ENCODE results near the gene JAM2.
"Not testable (repeated sequence)": the region's sequence is repeated elsewhere in the genome, so short reads cannot be mapped to it uniquely, and the experiment has no call there.

Gene JAM2

GRCh38 chr21:25625036-25625435 is 14.0 kb upstream of the JAM2 start:
- no peak for TF ChIP-seq Cebpa-rat (IDR thresholded peaks at IDR 0.05)
- Histone ChIP-seq H3K9me3 (replicated peaks in 1 of 11) (no peaks in the 10 kb centered on the region), H3K36me3 (no peaks in the 10 kb centered on the region), H4K20me1 (no peaks in the 10 kb centered on the region), H3K4me2 (no peak overlapping the region), H3K4me3 (no peak overlapping the region), H3K27me3 (no peaks in the 10 kb centered on the region), H3K27ac (no peak overlapping the region), H3K4me1 (no peaks in the 10 kb centered on the region), H3K9ac (no peak overlapping the region)

DNA sequence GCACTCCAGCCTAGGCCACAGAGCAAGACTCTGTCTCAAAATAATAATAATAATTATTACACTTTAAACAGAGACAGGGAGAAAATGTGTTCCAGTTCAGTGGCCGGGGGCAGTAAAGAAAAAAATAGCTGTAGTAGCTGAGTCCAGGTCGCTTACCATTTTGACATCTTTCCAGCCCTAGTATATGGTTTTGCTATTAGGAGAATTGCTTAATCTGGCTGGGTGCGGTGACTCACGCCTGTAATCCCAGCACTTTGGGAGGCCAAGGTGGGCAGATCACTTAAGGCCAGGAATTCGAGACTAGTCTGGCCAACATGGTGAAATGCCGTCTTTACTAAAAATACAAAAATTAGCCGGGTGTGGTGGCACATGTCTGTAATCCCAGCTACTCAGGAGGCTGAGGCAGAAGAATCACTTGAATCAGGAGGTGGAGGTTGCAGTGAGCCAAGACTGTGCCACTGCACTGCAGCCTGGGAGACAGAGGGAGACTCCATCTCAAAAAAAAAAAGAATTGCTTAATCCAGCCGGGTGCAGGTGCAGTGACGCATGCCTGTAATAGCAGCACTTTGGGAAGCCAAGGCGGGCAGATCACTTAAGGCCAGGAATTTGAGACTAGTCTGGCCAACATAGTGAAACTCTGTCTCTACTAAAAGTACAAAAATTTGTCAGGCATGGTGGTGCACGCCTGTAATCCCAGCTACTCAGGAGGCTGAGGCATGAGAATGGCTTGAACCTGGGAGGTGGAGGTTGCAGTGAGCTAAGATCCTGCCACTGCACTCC is 13.1 kb upstream of the JAM2 start:
- not testable (repeated sequence) for H3K9me3 ChIP-seq (replicated peaks in 1 of 11); H3K9ac ChIP-seq; H3K36me3 ChIP-seq; H4K20me1 ChIP-seq; H3K4me2 ChIP-seq; H3K4me3 ChIP-seq; H3K27ac ChIP-seq; H3K4me1 ChIP-seq; H3K27me3 ChIP-seq

- no peaks in the 10 kb centered on the region for H3K27me3 ChIP-seq
- H3K4me1 ChIP-seq = no peaks in the 10 kb centered on the region
- no peaks in the 10 kb centered on the region for H3K36me3 ChIP-seq
- H3K4me3 ChIP-seq = no peak overlapping the region
- H3K9me3 ChIP-seq (replicated peaks in 1 of 11) = no peaks in the 10 kb centered on the region
- H4K20me1 ChIP-seq = no peaks in the 10 kb centered on the region
- H3K4me2 ChIP-seq = no peak overlapping the region
- TF ChIP-seq Cebpa-rat (IDR thresholded peaks at IDR 0.05) = no peak
- no peak overlapping the region for H3K27ac ChIP-seq
- no peak overlapping the region for H3K9ac ChIP-seq
These were observed 12.3 kb upstream of the JAM2 start for GRCh38 chr21:25626757-25627156.

- TF ChIP-seq Cebpa-rat (IDR thresholded peaks at IDR 0.05) = no peak
- H4K20me1 ChIP-seq = no peaks in the 10 kb centered on the region
- no peak overlapping the region for H3K4me3 ChIP-seq
- H3K4me1 ChIP-seq = peaks cover 0 to under 1% (median 0%) of the 10 kb centered on the region in 10 experiments; a peak in 1 of 20 replicates
- H3K9me3 ChIP-seq (replicated peaks in 1 of 11) = no peaks in the 10 kb centered on the region
- no peak overlapping the region for H3K4me2 ChIP-seq
- H3K27me3 ChIP-seq = no peaks in the 10 kb centered on the region
- no peaks in the 10 kb centered on the region for H3K36me3 ChIP-seq
- no peak overlapping the region for H3K27ac ChIP-seq
- no peak overlapping the region for H3K9ac ChIP-seq
These were observed 6.8 kb upstream of the JAM2 start for GRCh38 chr21:25632296-25632695.

- no peak overlapping the region for H3K4me3 ChIP-seq
- no peaks in the 10 kb centered on the region for H4K20me1 ChIP-seq
- H3K36me3 ChIP-seq = no peaks in the 10 kb centered on the region
- H3K9ac ChIP-seq = no peak overlapping the region
- no peak overlapping the region for H3K4me2 ChIP-seq
- H3K4me1 ChIP-seq = peaks cover 11 to 21% (median 19%) of the 10 kb centered on the region in 10 experiments; a peak in 19 of 20 replicates
- TF ChIP-seq Cebpa-rat (IDR thresholded peaks at IDR 0.05) = no peak
- H3K27me3 ChIP-seq = peaks cover 0 to 10% (median 0%) of the 10 kb centered on the region in 11 experiments; a peak in 7 of 22 replicates
- no peak overlapping the region for H3K27ac ChIP-seq
- no peaks in the 10 kb centered on the region for H3K9me3 ChIP-seq (replicated peaks in 1 of 11)
These were observed 3.7 kb upstream of the JAM2 start for GRCh38 chr21:25635310-25635709.

- H3K4me1 ChIP-seq = peaks cover 11 to 30% (median 26%) of the 10 kb centered on the region in 10 experiments; a peak in 19 of 20 replicates
- H4K20me1 ChIP-seq = no peaks in the 10 kb centered on the region
- no peak overlapping the region for H3K9ac ChIP-seq
- no peak for TF ChIP-seq Cebpa-rat (IDR thresholded peaks at IDR 0.05)
- H3K4me2 ChIP-seq = no peak overlapping the region; a peak in 2 of 22 replicates
- no peak overlapping the region for H3K4me3 ChIP-seq
- H3K36me3 ChIP-seq = no peaks in the 10 kb centered on the region
- no peaks in the 10 kb centered on the region for H3K9me3 ChIP-seq (replicated peaks in 1 of 11)
- peaks cover 0 to 18% (median 0%) of the 10 kb centered on the region in 11 experiments; a peak in 7 of 22 replicates for H3K27me3 ChIP-seq
- no peak overlapping the region for H3K27ac ChIP-seq
These were observed 2.3 kb upstream of the JAM2 start for GRCh38 chr21:25636727-25637126.

DNA sequence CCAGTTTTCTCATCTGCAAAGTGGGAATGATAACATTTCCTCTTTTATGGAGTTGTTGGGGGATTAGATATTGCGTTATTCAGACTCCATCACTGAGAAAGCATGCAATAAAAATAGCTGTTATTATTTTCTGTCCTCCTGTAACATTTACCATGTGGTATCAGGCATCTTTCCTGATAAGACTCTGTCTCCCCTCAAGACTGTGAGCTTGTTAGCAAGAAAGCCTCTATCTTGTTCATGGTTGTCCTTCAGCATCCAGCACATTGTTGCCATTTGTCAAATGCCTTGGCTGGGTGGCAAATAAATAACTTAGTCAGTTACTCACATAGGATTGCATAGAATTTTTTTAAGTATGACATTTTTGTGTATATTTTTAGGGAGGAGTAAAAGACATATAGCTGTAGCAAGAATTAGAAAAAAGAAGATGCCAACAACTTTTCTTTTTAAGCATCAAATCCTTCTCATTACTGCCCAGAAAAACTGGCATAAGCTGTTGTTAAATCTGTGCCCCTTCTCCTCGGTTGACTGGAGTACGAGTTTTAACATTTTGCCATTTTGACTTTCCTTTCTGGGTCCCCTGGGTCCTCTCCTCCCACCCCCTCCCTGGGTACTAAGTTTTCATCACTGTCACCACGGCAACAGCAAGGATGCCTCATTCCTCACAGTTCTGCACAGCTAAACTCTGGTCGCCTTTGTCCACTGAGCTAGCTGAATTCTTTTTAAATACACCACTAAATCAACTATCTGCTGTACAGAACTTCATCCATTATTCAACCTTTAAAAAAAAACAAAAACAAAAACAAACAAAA is 1.0 kb upstream of the JAM2 start:
- H3K9ac ChIP-seq = peak overlapping the region in 4 of 11 experiments; percentile 64 to 86 (median 84); a peak in 6 of 22 replicates
- H4K20me1 ChIP-seq = no peaks in the 10 kb centered on the region
- H3K4me2 ChIP-seq = peak overlapping the region; percentile 84 to 98 (median 93); a peak in 21 of 22 replicates
- H3K9me3 ChIP-seq (replicated peaks in 1 of 11) = no peaks in the 10 kb centered on the region
- H3K4me1 ChIP-seq = peaks cover 11 to 30% (median 26%) of the 10 kb centered on the region in 10 experiments; a peak in 19 of 20 replicates
- H3K27ac ChIP-seq = peak overlapping the region in 6 of 11 experiments; percentile 58 to 86 (median 78); a peak in 9 of 22 replicates
- H3K27me3 ChIP-seq = peaks cover 0 to 18% (median 0%) of the 10 kb centered on the region in 11 experiments; a peak in 7 of 22 replicates
- no peaks in the 10 kb centered on the region; a peak in 1 of 22 replicates for H3K36me3 ChIP-seq
- peak overlapping the region in 7 of 10 experiments; percentile 68 to 79 (median 76); a peak in 12 of 20 replicates for H3K4me3 ChIP-seq
- TF ChIP-seq Cebpa-rat (IDR thresholded peaks at IDR 0.05) = no peak

DNA sequence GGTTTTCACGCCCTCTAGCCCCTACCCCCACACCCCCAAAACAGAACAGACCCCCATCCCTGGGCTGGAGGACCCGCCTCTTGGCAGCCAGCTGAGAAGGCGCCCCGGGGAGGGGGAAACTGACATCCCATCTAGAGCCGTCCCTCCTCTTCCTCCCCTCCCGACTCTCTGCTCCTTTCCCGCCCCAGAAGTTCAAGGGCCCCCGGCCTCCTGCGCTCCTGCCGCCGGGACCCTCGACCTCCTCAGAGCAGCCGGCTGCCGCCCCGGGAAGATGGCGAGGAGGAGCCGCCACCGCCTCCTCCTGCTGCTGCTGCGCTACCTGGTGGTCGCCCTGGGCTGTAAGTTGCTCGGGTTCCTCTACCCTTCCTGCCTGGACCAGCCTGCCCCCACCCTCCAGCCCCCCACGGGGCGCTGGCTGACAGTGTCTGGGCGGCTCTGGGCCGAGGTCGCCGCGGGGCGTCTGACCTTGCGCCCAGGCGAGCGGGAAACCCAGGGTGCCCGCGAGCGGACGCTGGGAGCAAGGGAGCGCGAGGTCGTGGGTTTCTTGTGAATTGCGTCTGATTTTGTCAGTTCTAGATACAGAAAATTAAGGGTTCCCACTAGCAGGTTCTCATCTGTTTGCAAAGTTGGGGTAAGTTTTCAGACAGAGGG is 618 bp downstream of the JAM2 start:
- peaks cover 11 to 30% (median 26%) of the 10 kb centered on the region in 10 experiments; a peak in 19 of 20 replicates for H3K4me1 ChIP-seq
- H3K4me2 ChIP-seq = peak overlapping the region; percentile 84 to 98 (median 93)
- TF ChIP-seq Cebpa-rat (IDR thresholded peaks at IDR 0.05) = no peak
- peak overlapping the region in 10 of 11 experiments; percentile 4 to 86 (median 78); a peak in 19 of 22 replicates for H3K27ac ChIP-seq
- H3K4me3 ChIP-seq = peak overlapping the region; percentile 67 to 86 (median 76)
- no peaks in the 10 kb centered on the region for H3K9me3 ChIP-seq (replicated peaks in 1 of 11)
- H3K36me3 ChIP-seq = no peaks in the 10 kb centered on the region; a peak in 1 of 22 replicates
- H4K20me1 ChIP-seq = no peaks in the 10 kb centered on the region
- peak overlapping the region; percentile 64 to 86 (median 81) for H3K9ac ChIP-seq
- H3K27me3 ChIP-seq = peaks cover 0 to 18% (median 0%) of the 10 kb centered on the region in 11 experiments; a peak in 7 of 22 replicates
